Kidney glomerular epithelial cell (primary cell): ENCODE measurements around the gene SPATS2L.

ENCODE experiments used
- DNase-seq: peaks from one replicate; lab custom pipeline; 2025; lab: John Stamatoyannopoulos, UW

Gene SPATS2L

DNA sequence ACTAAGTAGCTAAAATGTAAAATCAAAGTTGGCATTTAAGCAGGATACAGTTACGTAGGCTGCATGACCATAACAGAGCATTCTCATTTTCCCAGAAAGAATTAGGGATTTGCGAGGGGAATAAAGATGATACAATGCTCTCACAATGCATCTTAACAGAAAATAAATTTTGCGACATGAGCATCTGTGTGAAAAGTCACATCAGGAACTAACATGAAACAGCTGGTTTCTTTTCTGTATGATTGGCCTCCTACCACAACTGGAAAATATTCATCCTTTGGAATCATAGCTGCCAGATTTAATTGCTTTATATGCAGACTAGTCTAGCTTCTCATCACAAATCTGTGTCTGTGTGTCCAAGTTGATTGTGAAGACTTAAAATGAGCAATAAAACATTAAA is 137.4 kb downstream of the SPATS2L start:
- no peak for DNase-seq

DNA sequence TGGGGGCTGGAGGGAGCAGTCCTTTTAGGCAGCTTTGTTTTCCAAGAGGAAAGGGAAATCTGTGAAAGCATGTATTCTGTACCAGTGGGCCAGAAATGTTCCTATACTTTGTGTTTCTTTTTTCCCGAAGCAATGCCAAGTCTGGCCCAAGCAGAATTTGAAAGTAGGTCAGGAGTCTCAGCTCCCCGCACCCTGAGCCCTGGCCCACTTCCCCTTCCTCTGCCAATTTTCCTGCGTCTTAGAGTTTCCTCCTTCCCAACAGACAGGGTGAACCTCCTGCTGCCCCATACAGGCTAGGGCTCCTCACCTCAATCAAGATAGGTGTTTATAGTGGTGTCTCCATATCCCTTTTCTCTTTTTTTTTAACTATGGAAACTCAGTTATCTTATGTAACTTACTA is 138.0 kb downstream of the SPATS2L start:
- DNase-seq = no peak

DNA sequence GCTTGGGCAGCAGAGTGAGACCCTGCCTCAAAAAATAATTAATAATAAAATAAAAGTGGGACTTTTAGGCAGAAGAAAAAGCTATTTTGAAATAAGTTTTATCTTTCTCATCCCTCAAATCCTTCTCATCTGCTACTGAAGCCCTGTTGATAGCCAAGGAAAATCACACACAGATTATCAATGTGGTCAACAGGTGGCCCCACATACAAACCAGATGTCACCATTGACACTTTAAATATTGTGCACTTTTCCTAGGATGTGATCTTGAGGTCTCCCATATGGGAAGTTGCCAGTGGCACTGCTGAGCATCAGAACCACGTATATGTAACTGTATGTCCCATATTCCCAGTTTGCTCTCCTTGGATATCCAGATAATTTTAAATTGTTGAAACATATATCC is 138.8 kb downstream of the SPATS2L start:
- no peak for DNase-seq

DNA sequence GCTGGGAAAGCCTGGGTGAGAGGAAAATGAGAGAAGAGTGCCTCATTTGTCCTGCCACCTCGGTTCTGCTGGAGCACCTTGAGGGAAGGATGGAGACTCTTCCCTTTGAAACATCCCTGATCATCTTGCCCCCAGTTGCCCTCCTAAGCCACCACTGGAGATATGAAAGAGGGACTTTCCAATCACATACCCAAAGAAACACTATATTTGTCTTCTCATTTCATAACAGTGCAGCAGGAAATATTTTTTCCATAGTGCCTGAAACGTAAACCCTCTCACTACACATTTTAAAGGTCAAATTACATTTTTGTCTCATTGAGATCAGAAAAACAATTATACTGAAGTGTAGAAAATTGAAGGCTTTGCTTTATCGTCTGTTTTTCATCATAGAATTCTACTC is 140.1 kb downstream of the SPATS2L start:
- no peak for DNase-seq

DNA sequence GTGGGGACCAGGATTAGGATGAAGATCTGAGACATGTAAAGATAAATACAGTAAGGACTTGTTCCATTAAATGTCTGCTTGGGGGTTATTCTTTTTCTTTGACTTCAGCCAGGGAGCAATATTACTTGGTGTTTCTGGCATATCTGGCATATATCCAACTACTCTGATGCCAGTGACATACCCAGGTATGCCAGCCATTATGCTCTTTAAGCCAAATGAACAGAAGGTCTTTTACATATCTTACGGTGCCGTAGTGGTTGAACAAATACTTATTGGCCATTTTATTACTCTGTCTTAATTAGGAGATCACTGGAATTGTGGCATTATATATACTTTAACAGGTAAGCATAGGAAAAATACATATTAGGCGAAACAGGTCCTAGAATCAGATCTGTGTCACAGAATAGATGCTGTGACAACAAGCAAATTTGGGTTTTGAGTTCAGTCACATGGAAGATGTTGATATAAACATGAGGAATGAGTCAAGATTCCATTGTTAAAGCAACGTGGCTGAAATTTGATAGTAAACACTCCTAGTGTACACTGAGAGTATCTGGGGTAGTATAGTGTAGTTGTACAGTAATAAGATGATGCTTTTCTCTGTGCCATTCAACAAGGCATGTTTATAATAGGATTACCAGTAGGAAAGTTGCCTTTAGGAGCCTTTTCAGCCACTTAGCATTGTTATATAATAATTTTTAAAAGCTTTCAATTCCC is 140.8 kb downstream of the SPATS2L start:
- no peak for DNase-seq

DNA sequence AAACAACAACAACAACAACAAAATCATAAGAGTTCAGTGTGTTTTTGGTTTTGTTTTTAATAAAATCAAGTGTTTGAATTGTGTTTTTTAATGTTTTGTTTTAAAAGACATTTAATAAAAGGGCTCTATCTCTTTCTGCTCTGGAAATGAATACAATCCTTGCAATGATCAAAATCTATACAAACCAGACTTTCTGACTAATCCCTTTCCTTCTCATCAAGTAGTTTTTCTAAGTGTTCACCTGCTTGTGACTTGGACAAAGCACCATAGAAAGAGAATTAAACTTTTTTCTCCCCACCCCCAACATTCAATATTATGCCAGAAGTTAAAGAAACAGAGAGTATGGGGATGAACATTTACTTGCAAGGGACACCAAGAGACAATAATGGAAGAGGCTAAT is 142.0 kb downstream of the SPATS2L start:
- DNase-seq = no peak

DNA sequence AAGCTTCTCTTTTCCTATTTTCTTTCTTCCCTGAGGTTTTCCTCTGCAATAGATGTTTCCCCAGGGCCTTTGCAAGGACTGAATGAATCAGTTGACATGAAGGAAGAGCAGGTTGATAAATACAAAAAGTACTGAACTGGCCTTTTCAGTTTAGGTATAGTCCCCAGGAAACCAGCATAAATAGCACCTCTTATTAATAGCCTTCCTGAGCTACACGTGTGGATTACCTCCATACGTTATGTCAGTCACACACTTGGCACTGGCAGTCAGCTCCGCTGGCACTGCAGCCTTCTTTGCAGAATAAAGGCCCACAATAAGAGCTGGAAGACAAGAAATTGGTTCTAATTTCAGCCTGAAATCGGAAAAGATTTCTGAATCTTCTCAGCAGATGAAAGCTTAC is 142.7 kb downstream of the SPATS2L start:
- no peak for DNase-seq

DNA sequence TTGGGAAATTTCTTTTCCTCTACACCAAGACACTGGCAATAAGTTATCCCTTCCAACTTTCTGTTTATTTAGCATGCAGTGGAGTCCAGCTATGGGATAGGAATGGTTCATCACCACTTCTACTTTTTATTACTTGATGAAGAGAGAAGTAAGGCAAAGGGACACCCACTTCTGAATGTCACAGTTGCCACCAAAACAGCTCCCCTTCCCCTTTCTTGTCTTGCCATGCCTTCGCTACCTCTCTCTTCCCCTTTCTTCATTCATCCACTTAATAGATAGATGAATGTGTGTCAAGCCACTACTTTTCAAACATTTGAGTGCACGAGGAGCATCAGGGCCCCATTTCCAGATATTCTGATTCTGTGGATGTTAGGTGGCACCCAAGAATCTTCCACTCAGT is 143.8 kb downstream of the SPATS2L start:
- no peak for DNase-seq

DNA sequence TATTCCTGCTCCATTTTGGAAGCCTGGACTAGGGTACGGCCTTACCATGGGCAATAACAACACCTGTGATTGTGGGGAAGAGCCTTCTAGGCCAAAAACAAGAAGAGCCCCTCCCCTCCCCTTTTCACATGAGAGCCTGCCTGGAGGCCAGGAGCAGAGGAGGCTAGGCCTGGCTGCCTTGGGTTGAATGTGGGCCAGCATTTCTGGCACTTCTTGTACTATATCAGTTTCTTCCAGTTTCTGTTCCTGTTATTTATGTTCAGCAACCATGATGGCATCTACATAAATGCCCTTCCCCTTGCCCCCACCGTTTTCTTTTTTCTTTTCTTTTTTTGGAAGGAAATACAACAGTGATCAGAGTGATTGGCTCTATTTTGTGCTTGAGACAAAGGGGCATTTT is 145.0 kb downstream of the SPATS2L start:
- DNase-seq = no peak

DNA sequence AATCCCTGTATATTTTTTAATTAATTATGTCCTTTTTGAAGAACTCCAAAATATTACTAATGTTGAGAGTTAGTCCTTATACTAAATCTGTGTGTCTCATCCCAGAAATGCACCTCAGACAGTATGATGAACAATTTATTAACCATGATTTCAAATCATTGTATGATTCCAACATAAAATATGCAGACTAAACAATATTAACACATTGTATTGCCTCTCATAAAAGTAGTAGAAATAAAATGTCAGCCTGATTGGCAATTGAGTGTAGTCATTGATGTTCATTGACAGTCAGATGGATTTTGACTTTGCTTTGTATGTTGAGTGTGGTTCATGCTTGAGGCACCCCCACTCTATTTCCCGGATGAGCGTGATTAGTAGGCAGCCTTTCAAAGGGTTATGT is 145.9 kb downstream of the SPATS2L start:
- DNase-seq = no peak

DNA sequence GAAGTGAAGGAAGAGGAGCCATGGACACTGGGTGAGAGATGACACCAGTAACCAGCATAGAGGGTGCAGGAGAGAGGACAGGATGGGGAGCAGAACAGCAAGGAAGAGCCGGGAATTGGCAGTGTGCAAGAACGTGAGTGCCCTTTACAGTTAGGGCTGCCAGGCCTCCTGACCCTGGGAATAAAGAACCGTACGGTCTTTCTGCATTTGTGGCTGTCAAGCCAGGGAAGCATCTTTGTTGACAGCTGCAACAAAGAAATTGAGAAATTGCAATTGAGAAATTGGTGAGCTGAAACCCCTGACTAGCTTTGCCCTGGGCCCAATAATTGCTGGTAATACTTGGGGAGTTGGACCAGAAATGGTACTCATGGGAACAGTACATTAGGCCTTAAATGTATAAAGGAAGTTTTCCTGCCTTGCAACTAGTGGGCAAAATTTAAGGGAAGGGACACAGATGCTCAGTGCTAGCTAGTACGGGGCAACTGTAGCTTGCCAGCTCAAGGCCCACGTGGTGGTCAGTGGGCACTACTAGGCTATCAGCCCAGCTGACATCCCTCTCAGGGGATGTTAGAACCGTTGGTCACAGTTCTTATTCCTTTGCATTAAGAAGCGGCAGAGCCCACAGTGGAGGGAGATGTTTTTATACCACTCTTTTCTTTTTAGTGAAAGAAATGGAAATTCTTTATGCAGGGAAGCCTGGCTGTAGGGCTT is 146.8 kb downstream of the SPATS2L start:
- DNase-seq = no peak

DNA sequence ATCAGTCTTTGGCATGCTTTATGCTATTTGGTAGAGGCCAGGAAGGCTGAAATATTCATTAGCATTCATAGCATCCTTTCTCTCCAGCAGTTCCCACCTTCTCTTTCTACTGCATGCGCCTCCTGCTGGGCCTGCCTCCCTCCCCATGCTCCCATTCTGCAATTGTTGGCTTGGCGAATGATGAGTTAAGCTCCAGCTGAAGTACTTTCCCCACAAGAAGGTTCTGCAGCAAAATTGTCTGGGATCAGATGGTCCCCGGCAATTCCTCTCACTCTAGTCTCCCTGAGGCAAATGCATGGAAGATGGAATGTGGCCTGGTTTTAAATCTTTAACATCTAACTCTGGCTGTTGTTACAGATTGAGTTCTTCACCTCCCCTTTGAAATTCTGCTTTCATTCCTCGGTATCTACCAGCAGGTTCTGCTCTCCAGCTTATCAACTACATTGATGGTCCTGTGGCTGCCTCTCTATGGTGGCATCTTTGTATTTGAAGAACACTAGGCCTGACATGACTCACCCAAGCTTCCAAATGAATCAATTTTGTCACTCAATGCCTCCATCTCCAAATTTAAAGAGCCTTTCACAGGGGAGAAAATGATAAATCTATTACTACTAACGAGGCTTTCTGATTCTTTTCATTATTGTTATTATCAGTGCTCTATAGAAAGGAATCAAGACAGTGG is 147.5 kb downstream of the SPATS2L start:
- DNase-seq = no peak

DNA sequence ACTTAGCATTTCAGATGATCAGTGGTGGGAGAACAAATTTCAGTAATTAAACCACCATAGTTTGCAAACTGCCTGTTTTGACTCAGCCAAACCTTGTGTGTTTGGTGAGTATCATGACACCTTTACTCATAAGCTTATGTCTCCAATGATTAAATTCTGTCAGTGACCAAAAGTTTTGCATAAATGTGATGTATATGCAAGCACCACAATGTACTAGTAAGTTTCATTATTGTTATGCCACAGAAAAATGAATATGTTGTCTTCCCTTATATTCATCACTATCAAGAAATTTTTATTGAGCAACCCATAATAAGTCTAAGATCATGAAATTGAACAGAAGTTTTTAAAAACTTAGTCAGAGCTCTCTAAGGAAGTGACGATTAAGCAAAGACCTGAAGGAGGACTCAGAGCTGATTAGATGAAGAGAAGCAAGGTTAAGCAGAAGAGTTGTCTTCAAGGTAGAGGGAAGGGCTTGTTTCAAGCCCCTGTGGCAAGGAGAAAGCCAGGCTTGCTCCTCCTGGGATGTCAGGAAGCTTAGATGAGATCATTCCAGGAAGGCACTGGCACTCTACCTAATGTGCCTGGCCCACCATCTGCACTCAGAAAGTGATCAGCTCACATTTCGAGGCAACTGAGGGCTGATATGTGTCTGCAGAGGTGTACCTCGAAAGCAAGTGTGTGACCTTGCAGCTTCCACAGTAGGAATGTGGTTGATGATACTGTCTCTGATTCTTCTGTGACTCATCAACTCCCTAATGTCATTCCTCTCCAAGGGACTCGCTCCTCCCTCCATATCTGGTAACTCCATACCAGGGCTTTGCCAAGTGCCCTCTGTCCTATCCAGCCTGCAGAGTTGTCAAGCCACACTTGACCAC is 148.7 kb downstream of the SPATS2L start:
- peak; percentile 24 for DNase-seq

DNA sequence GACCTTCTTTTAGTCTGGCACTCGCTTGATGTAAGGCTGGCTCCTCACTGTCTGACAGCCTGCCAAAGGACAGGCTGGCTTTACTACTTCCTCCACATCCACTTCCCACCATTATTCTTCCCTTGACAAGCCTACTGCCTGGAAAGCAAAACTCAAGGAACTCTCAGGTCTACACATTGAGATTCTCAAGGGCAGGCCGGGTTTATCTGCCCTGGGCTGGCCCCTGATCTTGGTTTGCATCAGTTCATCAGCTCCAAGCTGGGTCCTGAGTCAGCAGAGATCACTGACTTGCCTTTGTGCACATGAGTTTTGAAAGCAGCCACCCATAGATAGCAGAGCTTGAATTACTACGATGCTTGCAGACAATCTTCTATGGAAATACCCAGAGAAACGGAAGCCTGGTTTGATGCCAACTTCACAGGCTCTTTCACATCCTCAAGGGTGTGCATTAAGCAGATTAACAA is 149.5 kb downstream of the SPATS2L start:
- DNase-seq = peak; percentile 62

DNA sequence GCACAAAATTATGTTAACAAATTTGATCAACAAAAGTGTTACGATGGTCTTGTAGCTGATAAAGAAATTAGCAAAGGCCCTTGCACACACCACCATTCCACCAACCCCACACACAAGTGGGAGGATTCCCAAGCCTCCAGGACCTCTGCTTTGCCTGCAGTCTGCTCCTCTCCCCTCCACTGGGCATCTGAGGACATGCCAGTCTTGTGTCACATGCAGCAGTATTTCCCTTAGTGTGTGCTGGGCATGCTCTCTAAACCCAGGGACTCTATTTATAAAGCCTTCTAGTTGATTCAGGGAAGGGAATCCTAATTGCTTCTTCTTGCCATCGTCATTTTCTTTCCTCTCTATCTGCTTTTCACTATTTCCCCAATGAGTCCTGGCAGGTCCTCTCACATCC is 150.1 kb downstream of the SPATS2L start:
- no peak for DNase-seq

DNA sequence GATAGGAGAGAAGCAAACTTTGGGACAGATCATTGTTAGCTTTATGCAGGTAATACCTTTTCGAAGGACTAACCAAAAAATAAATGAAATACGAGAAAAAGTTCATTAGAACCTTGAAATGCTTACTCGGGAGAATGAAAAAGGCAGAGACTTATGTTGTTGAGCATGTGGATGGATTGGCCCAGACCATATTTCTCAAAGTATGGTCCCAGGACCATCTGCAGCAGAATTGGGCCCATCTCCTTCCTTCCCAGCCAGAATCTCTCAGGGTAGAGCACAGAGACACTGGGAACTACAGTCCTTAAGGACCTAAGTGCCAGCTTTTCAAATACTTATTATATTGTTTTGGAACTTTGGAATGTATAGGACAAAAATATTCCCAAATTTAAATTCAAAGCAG is 152.6 kb downstream of the SPATS2L start:
- no peak for DNase-seq

DNA sequence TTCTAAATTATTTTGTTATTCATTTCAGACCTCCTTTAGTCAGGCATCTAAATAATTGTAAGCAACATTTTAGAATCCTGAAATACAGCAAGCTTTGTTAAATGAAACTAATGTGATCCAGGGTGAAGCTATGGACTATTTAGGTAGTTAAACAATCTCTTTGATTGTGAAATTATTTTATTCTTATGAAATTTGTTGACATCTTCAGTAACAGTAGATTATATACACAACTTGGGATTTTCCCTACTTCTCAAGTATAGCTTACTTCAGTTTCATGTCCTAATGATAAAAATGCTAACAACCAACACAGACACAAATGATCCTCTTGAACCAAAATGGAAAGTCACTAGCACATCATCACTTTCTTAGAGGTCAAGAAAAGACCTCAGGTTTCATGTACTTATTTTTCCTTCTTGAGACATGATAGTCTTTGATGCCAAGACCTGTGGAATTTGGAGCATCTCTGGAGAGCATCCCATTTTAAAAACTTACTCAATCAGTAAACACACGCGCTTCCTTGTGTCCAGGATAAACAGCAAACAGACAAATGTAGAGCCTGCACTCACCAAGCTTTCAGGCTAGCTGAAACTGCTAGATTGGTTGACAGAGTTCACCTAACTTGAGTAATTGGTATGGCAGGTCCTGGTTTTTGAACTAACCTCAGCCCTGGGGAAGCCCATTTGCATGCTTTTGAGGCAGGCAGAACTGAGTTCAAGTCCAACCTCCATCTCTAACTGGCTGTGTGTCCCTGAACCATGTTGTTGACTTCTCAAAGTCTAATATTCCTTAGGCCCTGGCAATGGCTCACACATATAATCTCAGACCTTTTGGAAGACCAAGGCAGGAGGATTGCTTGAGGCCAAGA is 155.6 kb downstream of the SPATS2L start:
- no peak for DNase-seq

DNA sequence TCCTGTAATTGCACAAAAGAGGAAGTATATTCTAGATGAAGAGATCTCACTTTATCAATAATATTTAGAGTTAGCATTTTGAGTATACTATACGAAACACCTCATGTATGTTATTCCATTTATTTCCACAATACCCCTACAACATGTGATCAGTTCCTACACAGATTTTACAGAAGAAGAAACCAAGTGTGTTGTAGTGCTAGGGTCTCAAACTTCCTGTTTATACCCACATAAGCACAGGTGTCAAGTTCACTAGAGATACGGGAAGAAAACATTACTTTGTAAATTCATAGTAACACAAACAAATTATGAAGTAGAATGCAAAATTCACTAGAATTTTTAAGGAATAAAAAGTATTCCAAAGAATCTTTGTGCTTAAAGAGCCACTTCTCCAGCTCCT is 157.0 kb downstream of the SPATS2L start:
- no peak for DNase-seq

DNA sequence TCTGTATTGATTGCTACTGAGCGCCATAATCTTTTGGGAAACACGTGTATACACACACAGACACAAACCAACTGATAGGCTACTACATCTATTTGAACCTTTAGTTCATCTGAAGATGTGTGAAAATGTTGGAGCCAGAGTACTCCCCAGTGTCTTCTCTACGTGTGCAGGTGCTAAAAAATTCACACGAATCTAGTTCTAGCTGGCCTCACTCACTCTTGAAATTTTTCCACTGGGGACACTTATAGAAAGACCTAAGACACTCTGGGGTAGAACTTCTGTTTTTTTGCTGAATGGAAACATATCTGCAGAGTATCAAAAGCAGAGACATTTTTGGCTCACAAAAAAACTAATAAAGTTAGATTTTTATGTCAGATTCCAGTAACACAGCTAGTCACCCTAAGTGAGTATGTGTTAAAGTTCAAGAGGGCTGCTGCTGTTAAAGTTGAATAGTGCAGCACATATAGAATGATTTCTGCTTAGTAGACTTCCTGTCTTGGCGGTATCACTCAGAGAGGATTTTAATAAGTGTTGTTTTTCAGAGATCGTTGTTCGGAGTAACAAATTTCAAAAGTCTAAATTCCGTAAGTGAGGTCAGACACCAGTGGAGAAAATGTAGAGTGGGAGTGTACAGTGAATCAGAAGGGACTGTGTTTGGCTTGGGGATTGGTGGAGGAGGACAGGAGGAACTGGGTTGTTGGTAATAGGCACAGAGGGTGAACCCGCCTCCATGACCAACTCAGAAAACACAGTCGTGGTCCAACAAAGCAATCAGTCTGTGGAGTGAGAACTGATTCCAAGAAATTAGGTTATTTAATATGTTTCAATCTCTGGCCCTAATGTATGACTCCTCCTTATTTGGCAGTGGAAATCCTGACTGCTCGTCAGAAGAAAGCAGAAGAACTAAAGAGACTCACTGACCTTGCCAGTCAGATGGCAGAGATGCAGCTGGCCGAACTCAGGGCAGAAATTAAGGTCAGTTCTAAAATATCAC is 160.2 kb downstream of the SPATS2L start:
- no peak for DNase-seq
